Measurements from ENCODE around the gene MOK. TPM values are rescaled to one million over a fixed set of nuclear protein-coding genes. Genes with fewer than 3 reads are reported as not detected.

The MOK gene
- total RNA-seq, 1 experiment from 2014 or later, result 2.8 TPM

DNA sequence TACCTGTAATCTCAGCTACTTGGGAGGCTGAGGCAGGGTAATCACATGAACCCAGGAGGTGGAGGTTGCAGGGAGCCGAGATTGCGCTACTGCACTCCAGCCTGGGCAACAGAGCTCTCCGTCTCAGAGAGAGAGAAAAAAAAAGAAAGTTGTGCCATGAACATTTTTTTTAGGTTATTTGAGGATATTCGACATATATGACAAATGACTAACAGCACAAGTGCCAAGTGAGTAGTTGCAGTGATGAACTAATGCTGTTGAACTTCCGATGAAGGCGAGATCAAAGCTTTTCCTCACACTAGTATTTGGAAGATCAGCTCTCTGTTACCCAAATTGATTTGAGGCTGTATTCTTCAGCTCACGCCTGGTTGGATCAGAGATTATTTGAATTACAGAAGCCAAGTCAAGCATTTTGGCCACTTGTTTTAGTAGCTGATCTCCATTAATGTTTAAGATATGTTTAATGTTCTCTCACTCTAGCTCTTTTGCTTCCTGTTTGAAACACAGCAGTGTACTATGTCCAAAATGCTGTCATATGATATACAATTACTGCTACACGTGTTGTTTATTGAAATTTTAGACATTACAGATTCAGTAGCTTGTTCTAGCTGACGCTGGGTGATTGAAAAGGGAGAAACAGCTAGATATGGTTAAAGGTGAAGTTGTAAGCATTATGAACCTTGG lies 121.9 kb downstream of the MOK start:
- TF ChIP-seq, protein P1, sequence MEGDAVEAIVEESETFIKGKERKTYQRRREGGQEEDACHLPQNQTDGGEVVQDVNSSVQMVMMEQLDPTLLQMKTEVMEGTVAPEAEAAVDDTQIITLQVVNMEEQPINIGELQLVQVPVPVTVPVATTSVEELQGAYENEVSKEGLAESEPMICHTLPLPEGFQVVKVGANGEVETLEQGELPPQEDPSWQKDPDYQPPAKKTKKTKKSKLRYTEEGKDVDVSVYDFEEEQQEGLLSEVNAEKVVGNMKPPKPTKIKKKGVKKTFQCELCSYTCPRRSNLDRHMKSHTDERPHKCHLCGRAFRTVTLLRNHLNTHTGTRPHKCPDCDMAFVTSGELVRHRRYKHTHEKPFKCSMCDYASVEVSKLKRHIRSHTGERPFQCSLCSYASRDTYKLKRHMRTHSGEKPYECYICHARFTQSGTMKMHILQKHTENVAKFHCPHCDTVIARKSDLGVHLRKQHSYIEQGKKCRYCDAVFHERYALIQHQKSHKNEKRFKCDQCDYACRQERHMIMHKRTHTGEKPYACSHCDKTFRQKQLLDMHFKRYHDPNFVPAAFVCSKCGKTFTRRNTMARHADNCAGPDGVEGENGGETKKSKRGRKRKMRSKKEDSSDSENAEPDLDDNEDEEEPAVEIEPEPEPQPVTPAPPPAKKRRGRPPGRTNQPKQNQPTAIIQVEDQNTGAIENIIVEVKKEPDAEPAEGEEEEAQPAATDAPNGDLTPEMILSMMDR (conservative IDR thresholded peaks at IDR 0.05), result no peak
- Mint-ChIP-seq H3K27ac (peak overlapping the region in 1 of 3 experiments; percentile 23; a peak in 1 of 7 replicates), H3K4me1 (peaks cover 33 to 35% of the 10 kb centered on the region in 2 experiments), H3K27me3 (ENCODE audit: low read depth) (no peaks in the 10 kb centered on the region; the same call in 1 of the 2 replicates), H3K36me3 (ENCODE audit: insufficient read depth in 1 of 3, low read depth in 3 of 3) (no peaks in the 10 kb centered on the region), H3K4me3 (no peak overlapping the region), H3K9me3 (no peaks in the 10 kb centered on the region)
- no peaks in the 10 kb centered on the region for H3K23me2 ChIP-seq (ENCODE audit: insufficient read length, low read depth, low read length, poor library complexity, severe bottlenecking)
- no peak overlapping the region for H3K27ac ChIP-seq (ENCODE audit: insufficient read length, low read depth, low read length)
- no peak overlapping the region for H3K14ac ChIP-seq (ENCODE audit: insufficient read depth, low read length)
- H2AK5ac ChIP-seq (ENCODE audit: insufficient read length, low read length), result no peak overlapping the region
- no peak overlapping the region for H2BK12ac ChIP-seq (ENCODE audit: insufficient read length, low read depth, low read length)
- no peak overlapping the region for H3K4ac ChIP-seq (ENCODE audit: low read depth, low read length)
- H3K9me3 ChIP-seq (ENCODE audit: control insufficient read depth, low read depth, low read length), result no peaks in the 10 kb centered on the region
- peaks cover 12% of the 10 kb centered on the region; the same call in 1 of the 2 replicates for H3K79me2 ChIP-seq (ENCODE audit: insufficient read depth, low read length)
- H2BK15ac ChIP-seq (ENCODE audit: low read depth, low read length), result no peak overlapping the region
- H3K56ac ChIP-seq (ENCODE audit: insufficient read length, low read depth, low read length), result no peak overlapping the region
- H2AFZ ChIP-seq (ENCODE audit: low read length), result no peak overlapping the region
- no peak overlapping the region for H3K9ac ChIP-seq (ENCODE audit: extremely low read depth, insufficient read length, low read length)
- peaks cover 11% of the 10 kb centered on the region for H3K79me1 ChIP-seq (ENCODE audit: insufficient read depth, low read depth, low read length, poor library complexity, severe bottlenecking)
- H4K8ac ChIP-seq (replicated peaks; ENCODE audit: insufficient read length, low read depth, low read length), result no peak overlapping the region
- no peaks in the 10 kb centered on the region for H3K27me3 ChIP-seq (ENCODE audit: insufficient read depth, low read length)
- H2BK20ac ChIP-seq (ENCODE audit: low read depth, low read length, poor library complexity, severe bottlenecking), result no peak overlapping the region
- no peak for DNase-seq
- H2BK120ac ChIP-seq (ENCODE audit: low read depth, low read length, poor library complexity, severe bottlenecking), result no peak overlapping the region
- H3K4me1 ChIP-seq (ENCODE audit: insufficient read depth, low read length), result no peaks in the 10 kb centered on the region; the same call in 1 of the 2 replicates
- H2BK5ac ChIP-seq (ENCODE audit: insufficient read length, low read length), result no peak overlapping the region
- no peak overlapping the region for H3K4me2 ChIP-seq (ENCODE audit: insufficient read depth, insufficient read length, low read length)
- H4K5ac ChIP-seq (ENCODE audit: insufficient read length, low read depth, low read length), result no peak overlapping the region
- H3T11ph ChIP-seq (ENCODE audit: low read length), result no peak overlapping the region
- no peak overlapping the region for H3K18ac ChIP-seq (ENCODE audit: insufficient read length, low read depth, low read length)
- whole genome bisulfite sequencing (ENCODE audit: extremely low coverage, insufficient read length, low lambda C conversion rate), result no CpG with 5 or more reads among the region's 9 CpGs
- no peak overlapping the region for H3K23ac ChIP-seq (ENCODE audit: insufficient read length, low read depth, low read length)
- H4K20me1 ChIP-seq (ENCODE audit: control insufficient read depth, insufficient read depth, insufficient read length), result no peaks in the 10 kb centered on the region
- H4K91ac ChIP-seq (ENCODE audit: insufficient read length, low read depth, low read length), result no peak overlapping the region

Measured in H9 (cell line).